ENCODE results near the gene INPP4A.

DNA sequence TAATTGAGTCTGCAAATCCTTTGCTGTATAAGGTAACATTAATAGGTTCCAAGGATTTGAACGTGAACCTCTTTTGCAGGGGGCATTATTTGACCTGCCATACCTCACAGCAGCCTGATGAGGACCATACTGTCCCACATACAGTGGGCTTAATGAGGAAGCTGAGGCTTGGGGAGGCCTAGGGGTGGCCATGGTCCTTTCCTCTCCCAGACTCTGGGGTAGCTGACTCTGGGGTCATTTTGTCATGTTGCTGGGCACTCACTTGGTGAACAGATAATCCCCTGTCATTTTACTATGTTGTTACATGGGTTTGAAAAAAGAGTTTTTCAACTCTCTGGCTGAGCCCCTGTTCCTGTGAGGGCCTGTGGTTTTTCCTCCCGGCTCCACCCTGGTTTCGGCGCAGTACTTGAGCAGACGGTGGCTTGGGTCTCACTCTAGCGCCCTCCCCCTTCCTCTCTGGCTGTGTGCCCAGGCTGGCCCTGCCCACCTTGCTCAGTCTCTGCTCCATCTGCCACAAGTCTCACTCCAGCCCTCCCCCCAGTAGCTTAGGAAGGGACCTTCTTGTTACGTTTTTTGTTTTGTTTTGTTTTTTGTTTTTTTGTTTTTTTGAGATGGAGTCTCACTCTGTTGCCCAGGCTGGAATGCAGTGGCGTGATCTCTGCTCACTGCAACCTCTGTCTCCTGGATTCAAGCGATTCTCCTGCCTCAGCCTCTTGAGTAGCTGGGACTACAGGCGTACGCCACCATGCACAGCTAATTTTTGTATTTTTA is 21.0 kb downstream of the INPP4A start:
- TF ChIP-seq PHF8 (IDR thresholded peaks at IDR 0.05; ENCODE audit: borderline replicate concordance, low read depth): no peak
- no peak for TF ChIP-seq POLR2AphosphoS2 (conservative IDR thresholded peaks at IDR 0.05; ENCODE audit: low read length)
- TF ChIP-seq, protein P1, sequence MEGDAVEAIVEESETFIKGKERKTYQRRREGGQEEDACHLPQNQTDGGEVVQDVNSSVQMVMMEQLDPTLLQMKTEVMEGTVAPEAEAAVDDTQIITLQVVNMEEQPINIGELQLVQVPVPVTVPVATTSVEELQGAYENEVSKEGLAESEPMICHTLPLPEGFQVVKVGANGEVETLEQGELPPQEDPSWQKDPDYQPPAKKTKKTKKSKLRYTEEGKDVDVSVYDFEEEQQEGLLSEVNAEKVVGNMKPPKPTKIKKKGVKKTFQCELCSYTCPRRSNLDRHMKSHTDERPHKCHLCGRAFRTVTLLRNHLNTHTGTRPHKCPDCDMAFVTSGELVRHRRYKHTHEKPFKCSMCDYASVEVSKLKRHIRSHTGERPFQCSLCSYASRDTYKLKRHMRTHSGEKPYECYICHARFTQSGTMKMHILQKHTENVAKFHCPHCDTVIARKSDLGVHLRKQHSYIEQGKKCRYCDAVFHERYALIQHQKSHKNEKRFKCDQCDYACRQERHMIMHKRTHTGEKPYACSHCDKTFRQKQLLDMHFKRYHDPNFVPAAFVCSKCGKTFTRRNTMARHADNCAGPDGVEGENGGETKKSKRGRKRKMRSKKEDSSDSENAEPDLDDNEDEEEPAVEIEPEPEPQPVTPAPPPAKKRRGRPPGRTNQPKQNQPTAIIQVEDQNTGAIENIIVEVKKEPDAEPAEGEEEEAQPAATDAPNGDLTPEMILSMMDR (IDR thresholded peaks at IDR 0.05): no peak
